Erythroblast (primary cell): ENCODE data around the gene FLT3LG.

Experiments used
- GATA1 ChIP-seq: IDR thresholded peaks from 2 replicates; pipeline ENCODE4 v1.6.1; 2011; ENCODE audit warnings: low read depth, mild to moderate bottlenecking, control low read depth, low read length, moderate library complexity
- POLR2A ChIP-seq: IDR thresholded peaks from 2 replicates; pipeline ENCODE4 v1.6.1; 2011; ENCODE audit warnings: mild to moderate bottlenecking, low read length

GRCh38 chr19:49514151-49514550, 40.1 kb downstream of the FLT3LG start:
- TF ChIP-seq POLR2A, result no peak
- no peak for TF ChIP-seq GATA1
